GM12872 (cell line): Measurements from ENCODE around the gene WWOX.

ENCODE experiments used
- TF ChIP-seq, protein P1 (sequence below): IDR thresholded peaks from 3 replicates; pipeline ENCODE4 v1.5.1; 2011; ENCODE audit warnings: low read depth, mild to moderate bottlenecking, low read length, moderate library complexity; ENCODE audit not compliant: insufficient read depth

The WWOX gene

DNA sequence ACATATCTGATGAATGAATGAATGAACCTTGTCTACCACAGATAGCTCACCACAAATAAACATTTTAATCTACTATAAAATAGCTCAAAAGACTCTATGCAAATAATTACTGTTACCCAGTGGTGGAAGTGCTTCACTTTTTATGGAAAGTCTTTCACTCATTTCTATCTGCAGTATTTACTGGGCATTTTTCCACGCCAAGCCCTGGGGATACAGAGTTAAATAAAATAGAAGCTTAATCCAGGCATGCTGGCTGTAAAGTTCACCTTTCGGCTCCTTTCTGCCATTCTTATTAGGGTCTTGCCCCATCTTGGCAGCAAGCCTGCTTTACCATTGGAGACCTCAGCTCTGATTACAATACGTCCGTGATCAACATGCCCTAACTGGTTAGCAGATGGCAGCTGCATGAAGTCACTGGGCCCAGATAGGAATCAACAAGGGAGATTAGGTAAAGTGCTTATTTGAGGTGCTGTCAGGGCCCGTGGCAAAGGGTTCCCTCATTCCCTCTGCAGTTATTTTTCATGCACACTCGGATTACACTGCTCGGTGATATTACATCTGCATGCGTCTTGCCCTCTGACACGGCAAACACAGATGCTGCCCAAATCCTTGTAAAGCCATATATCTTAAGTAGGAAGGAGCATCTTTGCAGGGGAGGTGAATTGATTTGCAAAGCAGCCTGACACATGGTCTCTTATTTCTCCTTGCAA lies 648.9 kb downstream of the WWOX start:
- TF ChIP-seq, protein P1, sequence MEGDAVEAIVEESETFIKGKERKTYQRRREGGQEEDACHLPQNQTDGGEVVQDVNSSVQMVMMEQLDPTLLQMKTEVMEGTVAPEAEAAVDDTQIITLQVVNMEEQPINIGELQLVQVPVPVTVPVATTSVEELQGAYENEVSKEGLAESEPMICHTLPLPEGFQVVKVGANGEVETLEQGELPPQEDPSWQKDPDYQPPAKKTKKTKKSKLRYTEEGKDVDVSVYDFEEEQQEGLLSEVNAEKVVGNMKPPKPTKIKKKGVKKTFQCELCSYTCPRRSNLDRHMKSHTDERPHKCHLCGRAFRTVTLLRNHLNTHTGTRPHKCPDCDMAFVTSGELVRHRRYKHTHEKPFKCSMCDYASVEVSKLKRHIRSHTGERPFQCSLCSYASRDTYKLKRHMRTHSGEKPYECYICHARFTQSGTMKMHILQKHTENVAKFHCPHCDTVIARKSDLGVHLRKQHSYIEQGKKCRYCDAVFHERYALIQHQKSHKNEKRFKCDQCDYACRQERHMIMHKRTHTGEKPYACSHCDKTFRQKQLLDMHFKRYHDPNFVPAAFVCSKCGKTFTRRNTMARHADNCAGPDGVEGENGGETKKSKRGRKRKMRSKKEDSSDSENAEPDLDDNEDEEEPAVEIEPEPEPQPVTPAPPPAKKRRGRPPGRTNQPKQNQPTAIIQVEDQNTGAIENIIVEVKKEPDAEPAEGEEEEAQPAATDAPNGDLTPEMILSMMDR = no peak

DNA sequence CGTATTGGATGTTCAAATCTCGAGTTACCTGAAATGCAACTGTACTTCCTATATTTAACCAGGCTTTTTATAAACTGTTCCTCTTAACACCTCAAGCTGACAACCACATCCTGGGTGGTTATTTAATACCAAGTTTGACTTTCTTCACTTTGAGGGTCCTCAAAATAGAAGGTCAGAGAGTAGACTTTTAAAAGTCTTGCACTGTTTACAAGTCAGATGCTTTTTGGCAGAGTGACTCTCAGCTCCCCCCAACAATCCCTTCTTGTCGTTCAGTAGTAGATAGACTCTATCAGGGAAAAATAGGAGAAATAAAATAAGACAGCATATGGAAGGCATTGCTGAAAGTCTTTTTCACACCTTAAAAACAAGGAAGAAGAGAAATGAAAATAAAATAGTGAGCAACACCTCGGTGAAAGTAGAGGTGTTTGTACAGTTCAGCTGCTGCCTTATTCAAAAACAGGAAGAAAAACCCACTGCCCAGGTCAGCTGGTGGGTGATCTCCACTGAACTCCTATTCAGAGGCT lies 650.4 kb downstream of the WWOX start:
- TF ChIP-seq, protein P1 = no peak

DNA sequence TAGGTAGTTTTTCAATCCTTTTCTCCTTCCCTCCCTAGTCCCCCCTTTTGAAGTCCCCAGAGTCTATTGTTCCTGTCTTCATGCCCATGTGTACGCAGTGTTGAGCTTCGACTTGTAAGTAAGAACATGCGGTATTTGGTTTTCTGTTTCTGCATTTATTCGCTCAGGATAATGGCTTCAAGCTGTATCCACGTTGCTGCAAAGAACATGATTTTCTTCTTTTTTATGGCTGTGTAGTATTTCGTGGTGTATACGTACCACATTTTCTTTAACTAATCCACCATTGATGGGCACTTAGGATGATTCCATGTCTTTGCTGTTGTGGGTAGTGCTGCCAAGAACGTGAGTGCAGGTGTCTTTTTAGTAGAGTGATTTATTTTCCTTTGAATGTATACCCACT lies 651.2 kb downstream of the WWOX start:
- TF ChIP-seq, protein P1 = no peak

DNA sequence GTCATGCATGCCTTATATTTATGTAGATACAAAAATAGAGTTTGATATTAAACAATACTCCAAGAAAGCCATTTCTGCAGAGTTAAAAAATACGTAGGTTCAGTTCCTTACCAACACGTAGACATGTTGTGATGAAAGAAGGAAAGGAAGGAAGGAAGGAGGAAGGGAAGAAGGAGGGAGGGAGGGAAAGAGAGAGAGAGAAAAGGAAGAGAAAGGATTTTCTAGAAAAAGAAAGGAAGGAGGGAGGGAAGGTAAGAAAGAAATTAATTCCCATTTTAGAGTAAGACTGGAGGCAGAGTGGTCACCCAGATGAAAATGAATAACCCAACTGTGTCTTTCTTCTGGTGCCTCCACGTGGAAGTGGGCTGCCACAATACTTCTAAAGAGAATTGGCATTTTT lies 652.1 kb downstream of the WWOX start:
- TF ChIP-seq, protein P1 = no peak

DNA sequence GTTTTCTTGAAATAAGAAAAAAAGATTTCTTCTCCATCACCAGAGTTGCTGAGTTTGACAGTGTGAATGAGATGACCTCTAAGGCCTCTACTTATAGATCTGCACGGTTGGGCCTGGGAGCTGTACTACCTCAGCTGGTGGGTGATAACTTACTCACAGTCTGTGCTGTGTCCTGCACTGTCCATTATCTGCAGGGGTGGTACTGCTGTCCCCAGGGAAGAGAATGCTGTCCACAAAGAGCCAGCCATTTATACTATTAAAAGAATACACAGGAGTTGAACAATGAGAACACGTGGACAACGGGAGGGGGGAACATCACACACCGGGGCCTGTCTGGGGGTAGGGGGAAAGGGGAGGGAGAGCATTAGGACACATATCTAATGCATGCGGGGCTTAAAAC lies 655.3 kb downstream of the WWOX start:
- TF ChIP-seq, protein P1 = no peak

DNA sequence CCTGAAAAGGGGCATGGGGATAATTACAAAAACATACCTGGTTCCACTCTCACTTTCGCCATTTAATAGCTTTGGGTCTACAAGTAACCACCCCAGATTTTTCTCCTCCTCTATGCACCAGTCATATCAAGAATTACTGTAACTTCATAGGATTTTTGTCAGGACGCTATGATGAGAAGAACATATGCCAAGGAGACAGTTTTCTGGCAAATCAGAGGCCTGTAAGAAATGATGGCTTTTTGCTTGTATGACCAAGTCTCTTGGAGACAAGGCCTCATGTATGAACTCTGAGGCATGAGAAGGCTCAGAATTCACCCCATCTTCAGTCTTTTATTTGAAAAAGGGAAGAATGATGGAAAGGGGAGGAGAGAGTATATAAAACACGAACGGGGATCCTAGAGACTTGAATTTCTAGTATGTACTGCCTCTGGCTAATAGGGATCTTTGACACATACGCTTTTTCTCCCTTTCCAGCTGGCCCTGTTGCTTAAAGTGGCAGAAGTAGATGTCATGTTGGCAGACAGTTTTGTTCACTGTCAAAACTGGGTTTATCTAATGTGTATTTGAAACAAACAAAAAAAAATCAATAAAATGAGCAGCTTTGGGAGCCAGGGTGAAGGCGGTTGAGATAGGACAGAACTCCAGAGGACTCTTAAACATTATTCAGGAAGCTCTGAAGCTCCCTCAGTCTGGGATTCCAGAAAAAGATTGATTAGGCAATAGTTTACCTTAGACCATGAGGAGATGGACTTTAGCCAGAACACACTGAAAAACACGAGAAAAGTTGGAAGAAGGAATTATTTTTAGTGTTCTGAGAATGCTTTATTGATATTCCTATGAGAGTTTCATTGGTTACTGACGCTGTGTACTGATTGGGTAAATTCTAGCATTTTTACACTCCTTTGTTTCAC lies 656.6 kb downstream of the WWOX start:
- TF ChIP-seq, protein P1 = no peak

DNA sequence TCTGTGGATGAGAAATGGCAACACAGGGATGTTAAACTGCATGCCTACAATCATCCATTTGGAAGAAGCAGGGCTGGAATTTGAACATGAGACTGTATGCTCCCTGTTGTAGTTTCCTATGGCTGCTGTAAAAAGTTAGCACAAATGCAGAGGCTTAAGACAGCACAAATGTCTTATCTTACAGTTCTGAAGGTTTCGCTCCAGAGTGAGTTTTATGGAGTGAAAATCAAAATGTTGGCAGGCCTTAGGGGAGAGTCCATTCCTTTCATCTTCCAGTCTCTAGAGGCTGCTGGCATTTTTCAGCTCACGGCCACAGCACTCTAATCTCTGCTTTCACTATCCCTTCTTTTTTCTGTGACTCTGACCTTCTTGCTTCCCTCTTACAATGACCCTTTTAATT lies 660.1 kb downstream of the WWOX start:
- TF ChIP-seq, protein P1 = no peak
